PC-3 (cell line): ENCODE data around the gene HDAC10. TPM values are rescaled to one million over a fixed set of nuclear protein-coding genes. Genes with fewer than 3 reads are reported as not detected.

Source experiments
- ATAC-seq: fragments of 200-7000 bp; cut with Tn5 transposase; 2 replicates; pipeline ENCODE4 v1.9.1; 2020; ENCODE audit warnings: mild to moderate bottlenecking, moderate library complexity
- BruUV-seq: library from RNA; stranded (reverse); fragments of 400-500 nt; replicated peaks from 2 replicates; lab custom pipeline; 2021; lab: Mats Ljungman, UMichigan
- CTCF ChIA-PET: fragments of 300-600 bp; sonication (Branson Sonifier 250); formaldehyde crosslinking; loops from one replicate; lab custom pipeline; 2022; ENCODE audit warnings: antibody characterized with exemption; lab: Charles Lee
- POLR2A ChIA-PET: fragments of 300-600 bp; sonication (Branson Sonifier 250); formaldehyde crosslinking; loops from one replicate; lab custom pipeline; 2022; ENCODE audit warnings: antibody characterized with exemption; ENCODE audit not compliant: unreplicated experiment; lab: Charles Lee
- DNase-seq: peaks from one replicate; pipeline ENCODE4 v3.0.0-alpha.2; 2015
- H2AFZ ChIP-seq: fragments of 300-600 bp; sonication (generic); 2 replicates; pipeline ENCODE4 v1.6.0; 2016; ENCODE audit warnings: antibody characterized with exemption, low read length
- H3F3A ChIP-seq: fragments of 300-600 bp; sonication (generic); one replicate; pipeline ENCODE4 v1.6.0; 2017; ENCODE audit warnings: antibody characterized with exemption, low read length, control low read depth, mild to moderate bottlenecking; ENCODE audit not compliant: unreplicated experiment
- H3K27ac ChIP-seq: fragments of 300-600 bp; sonication (generic); 2 replicates; pipeline ENCODE4 v1.5.1; 2016; ENCODE audit warnings: mild to moderate bottlenecking, low read length
- H3K27me3 ChIP-seq: fragments of 300-600 bp; sonication (generic); 2 replicates; pipeline ENCODE4 v1.6.1; 2016; ENCODE audit warnings: low read length, mixed read lengths
- H3K36me3 ChIP-seq: fragments of 300-600 bp; sonication (generic); 2 replicates; pipeline ENCODE4 v1.6.1; 2016; ENCODE audit warnings: low read depth, mixed run types, low read length, mixed read lengths
- H3K4me1 ChIP-seq: fragments of 300-600 bp; sonication (generic); 2 replicates; pipeline ENCODE4 v1.5.1; 2016; ENCODE audit warnings: low read length; ENCODE audit not compliant: insufficient read depth
- H3K4me2 ChIP-seq: fragments of 300-600 bp; sonication (generic); 2 replicates; pipeline ENCODE4 v1.6.0; 2016; ENCODE audit warnings: low read length
- H3K4me3 ChIP-seq: fragments of 300-600 bp; sonication (generic); 2 replicates; pipeline ENCODE4 v1.5.1; 2016; ENCODE audit warnings: mild to moderate bottlenecking, low read length, mixed read lengths
- H3K79me2 ChIP-seq: fragments of 300-600 bp; sonication (generic); 2 replicates; pipeline ENCODE4 v1.6.1; 2017; ENCODE audit warnings: low read length, mixed read lengths
- H3K9ac ChIP-seq: fragments of 300-600 bp; sonication (generic); 2 replicates; pipeline ENCODE4 v1.6.0; 2016; ENCODE audit warnings: mild to moderate bottlenecking, low read length
- H3K9me2 ChIP-seq: fragments of 300-600 bp; sonication (generic); replicated peaks from 2 replicates; pipeline ENCODE4 v1.6.1; 2016; ENCODE audit warnings: mixed run types, low read length, mixed read lengths
- H3K9me3 ChIP-seq: fragments of 300-600 bp; sonication (generic); 2 replicates; pipeline ENCODE4 v1.6.1; 2016; ENCODE audit warnings: low read length, mixed read lengths
- H4K20me1 ChIP-seq: fragments of 300-600 bp; sonication (generic); 2 replicates; pipeline ENCODE4 v1.6.1; 2016; ENCODE audit warnings: low read length, mixed read lengths
- CTCF ChIP-seq: fragments of 300-600 bp; sonication (generic); conservative IDR thresholded peaks from 2 replicates; pipeline ENCODE4 v1.5.1; 2017; ENCODE audit warnings: antibody characterized with exemption, low read depth, mild to moderate bottlenecking, low read length
- EZH2 ChIP-seq: fragments of 300-600 bp; sonication (generic); IDR thresholded peaks from one replicate; pipeline ENCODE4 v1.6.1; 2017; ENCODE audit warnings: antibody characterized with exemption, mild to moderate bottlenecking, low read length; ENCODE audit not compliant: unreplicated experiment
- EZH2phosphoT487 ChIP-seq: fragments of 300-600 bp; sonication (generic); IDR thresholded peaks from 2 replicates; pipeline ENCODE4 v1.6.1; 2018; ENCODE audit warnings: mild to moderate bottlenecking, antibody characterized with exemption, low read length, borderline replicate concordance
- intact Hi-C: fragments of 100-400 bp; cut with micrococcal nuclease; formaldehyde crosslinking; loops from 2 replicates; pipeline ENCODE4 v1.9.0; 2023
- total RNA-seq: library from RNA; depleted of rRNA; stranded (reverse); fragments of >200 nt; gene quantifications from 2 replicates; pipeline ENCODE4 v1.2.3, GENCODE V29; 2014

The HDAC10 gene
- total RNA-seq, 1 experiment from 2014 or later = 25.8 TPM

- TF ChIP-seq EZH2 (no peak), CTCF (no peak), EZH2phosphoT487 (no peak)
- no peak overlapping the region for H3K4me2 ChIP-seq
- H2AFZ ChIP-seq = no peak overlapping the region
- no peak overlapping the region for H3K4me3 ChIP-seq
- POLR2A ChIA-PET = no interaction called here
- H4K20me1 ChIP-seq = no peaks in the 10 kb centered on the region
- no TSS peak for BruUV-seq
- H3K9me2 ChIP-seq = no peaks in the 10 kb centered on the region
- H3K27ac ChIP-seq = no peak overlapping the region
- intact Hi-C loops = no loop called here
- H3K4me1 ChIP-seq = peaks cover 4% of the 10 kb centered on the region; the same call in 1 of the 2 replicates
- no peak for DNase-seq
- CTCF ChIA-PET = no interaction called here
- no peaks in the 10 kb centered on the region for H3K36me3 ChIP-seq
- H3K79me2 ChIP-seq = peaks cover 6% of the 10 kb centered on the region
- H3K9ac ChIP-seq = no peak overlapping the region
- H3K9me3 ChIP-seq = no peaks in the 10 kb centered on the region
- no peak for ATAC-seq
- no peaks in the 10 kb centered on the region for H3F3A ChIP-seq
- no peaks in the 10 kb centered on the region for H3K27me3 ChIP-seq
Observed at GRCh38 chr22:50255099-50255498, 4.0 kb upstream of the HDAC10 start.

- no peak overlapping the region for H2AFZ ChIP-seq
- H4K20me1 ChIP-seq = no peaks in the 10 kb centered on the region
- ChIA-PET POLR2A (no interaction called here), CTCF (no interaction called here)
- H3K9me3 ChIP-seq = no peaks in the 10 kb centered on the region
- BruUV-seq = no TSS peak
- H3K9me2 ChIP-seq = no peaks in the 10 kb centered on the region
- TF ChIP-seq CTCF (no peak), EZH2 (no peak), EZH2phosphoT487 (no peak)
- peaks cover 5% of the 10 kb centered on the region; the same call in 1 of the 2 replicates for H3K79me2 ChIP-seq
- intact Hi-C loops = loop anchor here (5.0 kb wide), 1 partner anchor 88 kb away; the partner anchor contains the start of gene PPP6R2
- DNase-seq (no peak), ATAC-seq (no peak)
- H3K9ac ChIP-seq = no peak overlapping the region
- H3K4me3 ChIP-seq = no peak overlapping the region
- H3K36me3 ChIP-seq = no peaks in the 10 kb centered on the region
- no peak overlapping the region for H3K4me2 ChIP-seq
- H3F3A ChIP-seq = no peaks in the 10 kb centered on the region
- no peak overlapping the region for H3K27ac ChIP-seq
- H3K4me1 ChIP-seq = peaks cover 7% of the 10 kb centered on the region; the same call in 1 of the 2 replicates
- no peaks in the 10 kb centered on the region for H3K27me3 ChIP-seq
Observed at GRCh38 chr22:50253941-50254340, 2.9 kb upstream of the HDAC10 start.
